Vagina (tissue), 2 donors: ENCODE measurements around the gene ITPKB. TPM values are rescaled to one million over a fixed set of nuclear protein-coding genes. Genes with fewer than 3 reads are reported as not detected.
A peak's percentile ranks its signal among the peaks of the same experiment; 100 is the strongest.

Experiments used
- DNase-seq, 2 donors: peaks; one replicate each; pipeline ENCODE4 v3.0.0-alpha.2; 2017; ENCODE audit errors: extremely low spot score in 2 of 2
- H3K27ac ChIP-seq: fragments of 200-600 bp; sonication (generic); one replicate; pipeline ENCODE4 v1.5.1; 2019
- H3K27me3 ChIP-seq: fragments of 200-600 bp; sonication (generic); one replicate; pipeline ENCODE4 v1.5.1; 2019
- H3K36me3 ChIP-seq, 2 donors: fragments of 200-600 bp; sonication (generic); one replicate each; pipeline ENCODE4 v1.5.1; 2017 to 2019
- H3K4me1 ChIP-seq: fragments of 200-600 bp; sonication (generic); one replicate; pipeline ENCODE4 v1.5.1; 2019
- H3K4me3 ChIP-seq, 2 donors: fragments of 200-600 bp; sonication (generic); 1 replicate in 1 of 2; 2 replicates in 1 of 2; pipeline ENCODE4 v1.5.1; 2016 to 2019
- H3K9me3 ChIP-seq: fragments of 200-600 bp; sonication (generic); one replicate; pipeline ENCODE4 v1.5.1; 2019
- POLR2A ChIP-seq, 2 donors: fragments of 450-650 bp; IDR thresholded peaks; one replicate each; pipeline ENCODE4 v1.6.1; 2017; ENCODE audit warnings: antibody characterized with exemption in 2 of 2, mild to moderate bottlenecking in 2 of 2, moderate library complexity in 2 of 2
- POLR2AphosphoS5 ChIP-seq, 2 donors: sonication (generic); formaldehyde crosslinking; IDR thresholded peaks; one replicate each; pipeline ENCODE4 v1.9.0; 2017; ENCODE audit warnings: antibody characterized with exemption in 2 of 2, mild to moderate bottlenecking in 2 of 2, low read depth in 1 of 2; ENCODE audit not compliant: insufficient read depth in 1 of 2
- intact Hi-C: fragments of 100-400 bp; cut with DNase I; formaldehyde crosslinking; loops from one replicate; pipeline ENCODE4 v1.15.1; 2023
- total RNA-seq: library from RNA; depleted of rRNA; stranded (reverse); fragments of >200 nt; gene quantifications from one replicate; pipeline ENCODE4 v1.2.3, GENCODE V29; 2016
- TF ChIP-seq, protein P1 (sequence below), 3 experiments: fragments of 450-650 bp in 2 of 3; fragments of 200-600 bp in 1 of 3; sonication (generic) in 1 of 3; IDR thresholded peaks; one replicate each; pipeline ENCODE4 v1.5.1; 2017 to 2019; ENCODE audit warnings: antibody characterized with exemption in 3 of 3, mild to moderate bottlenecking in 2 of 3, moderate library complexity in 2 of 3

ITPKB gene
- total RNA-seq = 31.7 TPM

- peaks cover 39% of the 10 kb centered on the region for H3K4me1 ChIP-seq
- H3K4me3 ChIP-seq = peak within 1 kb of the TSS; percentile 87 to 99
- no peak for DNase-seq
- H3K27ac ChIP-seq = peak within 1 kb of the TSS; percentile 97
- TF ChIP-seq, protein P1, sequence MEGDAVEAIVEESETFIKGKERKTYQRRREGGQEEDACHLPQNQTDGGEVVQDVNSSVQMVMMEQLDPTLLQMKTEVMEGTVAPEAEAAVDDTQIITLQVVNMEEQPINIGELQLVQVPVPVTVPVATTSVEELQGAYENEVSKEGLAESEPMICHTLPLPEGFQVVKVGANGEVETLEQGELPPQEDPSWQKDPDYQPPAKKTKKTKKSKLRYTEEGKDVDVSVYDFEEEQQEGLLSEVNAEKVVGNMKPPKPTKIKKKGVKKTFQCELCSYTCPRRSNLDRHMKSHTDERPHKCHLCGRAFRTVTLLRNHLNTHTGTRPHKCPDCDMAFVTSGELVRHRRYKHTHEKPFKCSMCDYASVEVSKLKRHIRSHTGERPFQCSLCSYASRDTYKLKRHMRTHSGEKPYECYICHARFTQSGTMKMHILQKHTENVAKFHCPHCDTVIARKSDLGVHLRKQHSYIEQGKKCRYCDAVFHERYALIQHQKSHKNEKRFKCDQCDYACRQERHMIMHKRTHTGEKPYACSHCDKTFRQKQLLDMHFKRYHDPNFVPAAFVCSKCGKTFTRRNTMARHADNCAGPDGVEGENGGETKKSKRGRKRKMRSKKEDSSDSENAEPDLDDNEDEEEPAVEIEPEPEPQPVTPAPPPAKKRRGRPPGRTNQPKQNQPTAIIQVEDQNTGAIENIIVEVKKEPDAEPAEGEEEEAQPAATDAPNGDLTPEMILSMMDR (IDR thresholded peaks at IDR 0.05) = no peak
- peak; percentile 82 to 91 for TF ChIP-seq POLR2AphosphoS5 (IDR thresholded peaks at IDR 0.05; ENCODE audit: insufficient read depth in 1 of 2, low read depth in 1 of 2)
- TF ChIP-seq POLR2A (IDR thresholded peaks at IDR 0.05) = peak in 1 of 2 donors; percentile 88
- no peaks in the 10 kb centered on the region for H3K9me3 ChIP-seq
- peaks cover 0 to 11% of the 10 kb centered on the region in 2 donors for H3K36me3 ChIP-seq
- intact Hi-C loops = loop anchor here (5.0 to 10.0 kb wide), 2 partner anchors 77 to 104 kb away; no protein-coding TSS in a partner anchor
- no peaks in the 10 kb centered on the region for H3K27me3 ChIP-seq
These were observed at the start of gene ITPKB for GRCh38 chr1:226738995-226739695. TSS of gene ITPKB (minus strand) at chr1:226739282. CDS start at chr1:226737458, 1,824 bp downstream.

- H3K36me3 ChIP-seq = no peaks in the 10 kb centered on the region
- no peak for DNase-seq
- H3K4me3 ChIP-seq = no peak overlapping the region
- no peaks in the 10 kb centered on the region for H3K27me3 ChIP-seq
- H3K27ac ChIP-seq = no peak overlapping the region
- peaks cover 9% of the 10 kb centered on the region for H3K4me1 ChIP-seq
- intact Hi-C loops = no loop called here
- no peaks in the 10 kb centered on the region for H3K9me3 ChIP-seq
- no peak for TF ChIP-seq POLR2A (IDR thresholded peaks at IDR 0.05)
- TF ChIP-seq, protein P1 (IDR thresholded peaks at IDR 0.05) = no peak
- no peak for TF ChIP-seq POLR2AphosphoS5 (IDR thresholded peaks at IDR 0.05; ENCODE audit: insufficient read depth in 1 of 2, low read depth in 1 of 2)
These were observed 48.6 kb upstream of the ITPKB start for GRCh38 chr1:226787638-226788037.

- intact Hi-C loops = no loop called here
- Histone ChIP-seq H3K4me3 (no peak overlapping the region), H3K9me3 (no peaks in the 10 kb centered on the region), H3K36me3 (no peaks in the 10 kb centered on the region), H3K27me3 (no peaks in the 10 kb centered on the region), H3K27ac (no peak overlapping the region), H3K4me1 (peaks cover 9% of the 10 kb centered on the region)
- DNase-seq = no peak
- TF ChIP-seq POLR2AphosphoS5 (IDR thresholded peaks at IDR 0.05; ENCODE audit: insufficient read depth in 1 of 2, low read depth in 1 of 2) = no peak
- TF ChIP-seq POLR2A (IDR thresholded peaks at IDR 0.05) = no peak
- TF ChIP-seq, protein P1 (IDR thresholded peaks at IDR 0.05) = no peak
These were observed 48.0 kb upstream of the ITPKB start for GRCh38 chr1:226787071-226787470.

- Histone ChIP-seq H3K4me1 (peaks cover 9% of the 10 kb centered on the region), H3K4me3 (no peak overlapping the region), H3K27me3 (no peaks in the 10 kb centered on the region), H3K27ac (no peak overlapping the region), H3K36me3 (no peaks in the 10 kb centered on the region), H3K9me3 (no peaks in the 10 kb centered on the region)
- intact Hi-C loops = no loop called here
- TF ChIP-seq POLR2A (IDR thresholded peaks at IDR 0.05) = no peak
- TF ChIP-seq POLR2AphosphoS5 (IDR thresholded peaks at IDR 0.05; ENCODE audit: insufficient read depth in 1 of 2, low read depth in 1 of 2) = no peak
- TF ChIP-seq, protein P1 (IDR thresholded peaks at IDR 0.05) = no peak
- DNase-seq = no peak
These were observed 47.5 kb upstream of the ITPKB start for GRCh38 chr1:226786550-226786949.

GRCh38 chr1:226785805-226786204 is 46.7 kb upstream of the ITPKB start:
- no peaks in the 10 kb centered on the region for H3K27me3 ChIP-seq
- H3K4me3 ChIP-seq = no peak overlapping the region
- TF ChIP-seq, protein P1 (IDR thresholded peaks at IDR 0.05) = no peak
- TF ChIP-seq POLR2A (IDR thresholded peaks at IDR 0.05) = no peak
- no peak for TF ChIP-seq POLR2AphosphoS5 (IDR thresholded peaks at IDR 0.05; ENCODE audit: insufficient read depth in 1 of 2, low read depth in 1 of 2)
- no peak overlapping the region for H3K27ac ChIP-seq
- intact Hi-C loops = no loop called here
- no peaks in the 10 kb centered on the region for H3K36me3 ChIP-seq
- DNase-seq = no peak
- H3K9me3 ChIP-seq = no peaks in the 10 kb centered on the region
- H3K4me1 ChIP-seq = peaks cover 9% of the 10 kb centered on the region
